Smooth muscle cell (in vitro differentiated cells): ENCODE results near the gene PLA2G3. TPM values are rescaled to one million over a fixed set of nuclear protein-coding genes. Genes with fewer than 3 reads are reported as not detected.

ENCODE experiments used
- DNase-seq: peaks from one replicate; lab custom pipeline; 2025; ENCODE audit not compliant: unreplicated experiment; lab: John Stamatoyannopoulos, UW
- H2AFZ ChIP-seq: fragments of 200-600 bp; sonication (generic); 2 replicates; pipeline ENCODE4 v1.6.0; 2016; ENCODE audit warnings: antibody characterized with exemption, low read depth, mild to moderate bottlenecking
- H3F3A ChIP-seq: fragments of 200-600 bp; sonication (generic); 2 replicates; pipeline ENCODE4 v1.6.0; 2017; ENCODE audit warnings: antibody characterized with exemption, low read depth
- H3K27ac ChIP-seq: fragments of 200-600 bp; sonication (generic); 2 replicates; pipeline ENCODE4 v1.5.1; 2016; ENCODE audit warnings: low read depth, mild to moderate bottlenecking
- H3K27me3 ChIP-seq: fragments of 200-600 bp; sonication (generic); 2 replicates; pipeline ENCODE4 v1.6.1; 2016; ENCODE audit warnings: low read depth, mild to moderate bottlenecking
- H3K36me3 ChIP-seq: fragments of 200-600 bp; sonication (generic); 2 replicates; pipeline ENCODE4 v1.5.1; 2016; ENCODE audit warnings: low read depth
- H3K4me1 ChIP-seq: fragments of 200-600 bp; sonication (generic); 2 replicates; pipeline ENCODE4 v1.5.1; 2016; ENCODE audit warnings: low read depth
- H3K4me2 ChIP-seq: fragments of 200-600 bp; sonication (generic); 2 replicates; pipeline ENCODE4 v1.6.0; 2016; ENCODE audit warnings: mild to moderate bottlenecking
- H3K4me3 ChIP-seq: fragments of 200-600 bp; sonication (generic); 2 replicates; pipeline ENCODE4 v1.5.1; 2016; ENCODE audit warnings: mild to moderate bottlenecking
- H3K79me2 ChIP-seq: fragments of 200-600 bp; sonication (generic); 2 replicates; pipeline ENCODE4 v1.6.0; 2016; ENCODE audit warnings: low read depth, mild to moderate bottlenecking
- H3K9ac ChIP-seq: fragments of 200-600 bp; sonication (generic); 2 replicates; pipeline ENCODE4 v1.6.0; 2016; ENCODE audit warnings: low read depth
- H3K9me3 ChIP-seq: fragments of 200-600 bp; sonication (generic); replicated peaks from 2 replicates; pipeline ENCODE4 v1.5.1; 2016; ENCODE audit warnings: low read depth
- H4K20me1 ChIP-seq: fragments of 200-600 bp; sonication (generic); 2 replicates; pipeline ENCODE4 v1.6.0; 2016; ENCODE audit warnings: low read depth
- CTCF ChIP-seq: fragments of 200-600 bp; sonication (generic); IDR thresholded peaks from 2 replicates; pipeline ENCODE4 v1.5.1; 2017; ENCODE audit warnings: borderline replicate concordance, mild to moderate bottlenecking, antibody characterized with exemption; ENCODE audit not compliant: insufficient read depth, poor library complexity, severe bottlenecking
- WGBS: methylation state at CpG from one replicate; pipeline ENCODE4 v1.1.7; 2016; ENCODE audit warnings: low lambda C conversion rate; 5-methylcytosine and 5-hydroxymethylcytosine counted together
- polyA plus RNA-seq: library from polyadenylated mRNA; unstranded; fragments of >200 nt; fragmentation: Nextera tagmentation; extraction: Ambion mirVana; gene quantifications from 2 replicates; pipeline ENCODE4 v1.2.1, GENCODE V29; 2016
- total RNA-seq: library from RNA; depleted of rRNA; stranded (reverse); fragments of >200 nt; gene quantifications from 2 replicates; pipeline ENCODE4 v1.2.3, GENCODE V29; 2014

Gene PLA2G3
- total and polyA plus RNA-seq, 2 experiments from 2014 or later: 0.04 TPM; not detected in 1

GRCh38 chr22:31086703-31087330, 53.5 kb downstream of the PLA2G3 start:
- WGBS: 74% methylated on average over 8 of the region's 8 CpGs
- TF ChIP-seq CTCF: no peak
- H3K4me3 ChIP-seq: no peak overlapping the region
- peaks cover 17% of the 10 kb centered on the region for H3F3A ChIP-seq
- no peak overlapping the region for H2AFZ ChIP-seq
- H3K9ac ChIP-seq: no peak overlapping the region
- H3K79me2 ChIP-seq: peaks cover 30% of the 10 kb centered on the region
- no peaks in the 10 kb centered on the region for H3K27me3 ChIP-seq
- H3K27ac ChIP-seq: no peak overlapping the region
- H4K20me1 ChIP-seq: peaks cover 80% of the 10 kb centered on the region
- no peak for DNase-seq
- H3K4me1 ChIP-seq: peaks cover 26% of the 10 kb centered on the region
- H3K36me3 ChIP-seq: no peaks in the 10 kb centered on the region
- H3K4me2 ChIP-seq: no peak overlapping the region
- H3K9me3 ChIP-seq: no peaks in the 10 kb centered on the region

- H3F3A ChIP-seq: peaks cover 17% of the 10 kb centered on the region
- H4K20me1 ChIP-seq: peaks cover 72% of the 10 kb centered on the region
- H3K4me1 ChIP-seq: peaks cover 28% of the 10 kb centered on the region
- H3K4me3 ChIP-seq: no peak overlapping the region
- no peak for TF ChIP-seq CTCF
- H3K36me3 ChIP-seq: no peaks in the 10 kb centered on the region
- H3K9me3 ChIP-seq: no peaks in the 10 kb centered on the region
- no peak for DNase-seq
- 98% methylated on average over 3 of the region's 3 CpGs for WGBS
- H3K27ac ChIP-seq: peak overlapping the region; percentile 59
- H3K27me3 ChIP-seq: no peaks in the 10 kb centered on the region
- peak overlapping the region; percentile 68 for H3K9ac ChIP-seq
- H3K79me2 ChIP-seq: peaks cover 37% of the 10 kb centered on the region
- peak overlapping the region; percentile 91 for H3K4me2 ChIP-seq
- H2AFZ ChIP-seq: no peak overlapping the region
These were observed 54.4 kb downstream of the PLA2G3 start for GRCh38 chr22:31085928-31086327.

- Histone ChIP-seq H3K4me1 (peaks cover 28% of the 10 kb centered on the region), H3K36me3 (no peaks in the 10 kb centered on the region), H3K27me3 (no peaks in the 10 kb centered on the region), H3K9ac (peak overlapping the region; percentile 68), H3K4me2 (peak overlapping the region; percentile 91), H3F3A (peaks cover 17% of the 10 kb centered on the region), H3K4me3 (peak overlapping the region; percentile 73), H3K9me3 (no peaks in the 10 kb centered on the region), H2AFZ (no peak overlapping the region), H4K20me1 (peaks cover 68% of the 10 kb centered on the region), H3K79me2 (peaks cover 37% of the 10 kb centered on the region), H3K27ac (peak overlapping the region; percentile 59)
- WGBS: 17% methylated on average over 9 of the region's 13 CpGs
- no peak for TF ChIP-seq CTCF
- no peak for DNase-seq
These were observed 54.8 kb downstream of the PLA2G3 start for GRCh38 chr22:31085493-31085824.
